OCI-LY3 (cell line): ENCODE measurements around the gene PIEZO2.

ENCODE experiments used
- EZH2phosphoT487 ChIP-seq: fragments of 200-600 bp; shearing (Covaris generic); IDR thresholded peaks from 2 replicates; pipeline ENCODE4 v1.6.1; 2018; ENCODE audit warnings: antibody characterized with exemption, mixed run types, low read depth
- TF ChIP-seq, protein P1 (sequence below): fragments of 200-600, 300-600 bp; sonication (generic); IDR thresholded peaks from 2 replicates; pipeline ENCODE4 v1.5.1; 2014; ENCODE audit warnings: antibody characterized with exemption, low read length, low read depth

DNA sequence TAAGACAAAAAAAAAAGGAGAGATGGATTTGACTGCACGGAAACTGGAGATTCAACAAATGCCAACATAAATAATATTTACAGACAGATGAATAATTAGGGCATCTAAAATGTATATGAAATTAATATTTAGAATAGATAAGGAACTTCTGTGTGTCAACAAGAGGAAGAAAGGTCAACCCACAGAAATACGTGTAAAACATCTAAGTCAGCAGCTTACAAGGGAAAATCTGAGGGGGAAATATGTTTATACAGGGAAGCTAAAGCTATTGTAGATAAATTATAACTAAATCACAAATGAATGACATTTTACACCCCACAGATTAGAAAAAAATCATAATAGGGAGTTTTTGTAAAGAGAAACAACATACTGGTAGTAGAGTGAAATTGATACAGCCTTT, 159.9 kb downstream of the PIEZO2 start:
- TF ChIP-seq, protein P1, sequence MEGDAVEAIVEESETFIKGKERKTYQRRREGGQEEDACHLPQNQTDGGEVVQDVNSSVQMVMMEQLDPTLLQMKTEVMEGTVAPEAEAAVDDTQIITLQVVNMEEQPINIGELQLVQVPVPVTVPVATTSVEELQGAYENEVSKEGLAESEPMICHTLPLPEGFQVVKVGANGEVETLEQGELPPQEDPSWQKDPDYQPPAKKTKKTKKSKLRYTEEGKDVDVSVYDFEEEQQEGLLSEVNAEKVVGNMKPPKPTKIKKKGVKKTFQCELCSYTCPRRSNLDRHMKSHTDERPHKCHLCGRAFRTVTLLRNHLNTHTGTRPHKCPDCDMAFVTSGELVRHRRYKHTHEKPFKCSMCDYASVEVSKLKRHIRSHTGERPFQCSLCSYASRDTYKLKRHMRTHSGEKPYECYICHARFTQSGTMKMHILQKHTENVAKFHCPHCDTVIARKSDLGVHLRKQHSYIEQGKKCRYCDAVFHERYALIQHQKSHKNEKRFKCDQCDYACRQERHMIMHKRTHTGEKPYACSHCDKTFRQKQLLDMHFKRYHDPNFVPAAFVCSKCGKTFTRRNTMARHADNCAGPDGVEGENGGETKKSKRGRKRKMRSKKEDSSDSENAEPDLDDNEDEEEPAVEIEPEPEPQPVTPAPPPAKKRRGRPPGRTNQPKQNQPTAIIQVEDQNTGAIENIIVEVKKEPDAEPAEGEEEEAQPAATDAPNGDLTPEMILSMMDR = no peak
- TF ChIP-seq EZH2phosphoT487 = no peak
